H9 (cell line): ENCODE data around the gene TSC22D3. TPM values are rescaled to one million over a fixed set of nuclear protein-coding genes. Genes with fewer than 3 reads are reported as not detected.

Experiments used
- DNase-seq: peaks from one replicate; pipeline ENCODE4 v3.0.0-alpha.2; 2017
- H2AFZ ChIP-seq: one replicate; pipeline ENCODE4 v1.6.1; 2013; ENCODE audit warnings: mild to moderate bottlenecking, low read length, control low read depth, moderate library complexity
- H2AK5ac ChIP-seq: 2 replicates; pipeline ENCODE4 v1.6.1; 2013; ENCODE audit warnings: low read length, control low read depth, mixed read lengths; ENCODE audit not compliant: insufficient read length
- H2BK120ac ChIP-seq: one replicate; pipeline ENCODE4 v1.6.1; 2013; ENCODE audit warnings: low read depth, mild to moderate bottlenecking, low read length, control low read depth, inconsistent platforms; ENCODE audit not compliant: poor library complexity, severe bottlenecking
- H2BK12ac ChIP-seq: 2 replicates; pipeline ENCODE4 v1.6.1; 2013; ENCODE audit warnings: low read length, control low read depth, mixed read lengths, low read depth; ENCODE audit not compliant: insufficient read length
- H2BK15ac ChIP-seq: 2 replicates; pipeline ENCODE4 v1.6.1; 2013; ENCODE audit warnings: low read depth, low read length, control low read depth
- H2BK20ac ChIP-seq: one replicate; pipeline ENCODE4 v1.6.1; 2013; ENCODE audit warnings: low read depth, mild to moderate bottlenecking, low read length, control low read depth, inconsistent platforms; ENCODE audit not compliant: poor library complexity, severe bottlenecking
- H2BK5ac ChIP-seq: 2 replicates; pipeline ENCODE4 v1.6.1; 2013; ENCODE audit warnings: low read length, control low read depth, mixed read lengths; ENCODE audit not compliant: insufficient read length
- H3K14ac ChIP-seq: 2 replicates; pipeline ENCODE4 v1.6.1; 2013; ENCODE audit warnings: low read length, control low read depth; ENCODE audit not compliant: insufficient read depth
- H3K18ac ChIP-seq: 2 replicates; pipeline ENCODE4 v1.6.1; 2013; ENCODE audit warnings: low read depth, mild to moderate bottlenecking, mixed read lengths, low read length, control low read depth; ENCODE audit not compliant: insufficient read length
- H3K23ac ChIP-seq: 2 replicates; pipeline ENCODE4 v1.6.1; 2013; ENCODE audit warnings: low read length, control low read depth, mixed read lengths, low read depth; ENCODE audit not compliant: insufficient read length
- H3K23me2 ChIP-seq: 2 replicates; pipeline ENCODE4 v1.6.1; 2013; ENCODE audit warnings: low read depth, mild to moderate bottlenecking, mixed read lengths, low read length, control low read depth; ENCODE audit not compliant: insufficient read length, poor library complexity, severe bottlenecking
- H3K27ac ChIP-seq: 2 replicates; pipeline ENCODE4 v1.5.1; 2013; ENCODE audit warnings: low read length, control low read depth, mixed read lengths, low read depth; ENCODE audit not compliant: insufficient read length
- H3K27me3 ChIP-seq: 2 replicates; pipeline ENCODE4 v1.6.1; 2013; ENCODE audit warnings: low read length, control low read depth, inconsistent platforms; ENCODE audit not compliant: insufficient read depth
- H3K4ac ChIP-seq: 2 replicates; pipeline ENCODE4 v1.6.1; 2013; ENCODE audit warnings: low read depth, mild to moderate bottlenecking, control low read depth, inconsistent platforms, low read length, moderate library complexity
- H3K4me1 ChIP-seq: 2 replicates; pipeline ENCODE4 v1.6.1; 2013; ENCODE audit warnings: low read length, control low read depth, inconsistent platforms; ENCODE audit not compliant: insufficient read depth
- H3K4me2 ChIP-seq: 2 replicates; pipeline ENCODE4 v1.6.1; 2013; ENCODE audit warnings: low read length, control low read depth, mixed read lengths; ENCODE audit not compliant: insufficient read length, insufficient read depth
- H3K56ac ChIP-seq: 2 replicates; pipeline ENCODE4 v1.6.1; 2013; ENCODE audit warnings: low read depth, mild to moderate bottlenecking, mixed read lengths, low read length, control low read depth; ENCODE audit not compliant: insufficient read length
- H3K79me1 ChIP-seq: 2 replicates; pipeline ENCODE4 v1.6.1; 2013; ENCODE audit warnings: low read depth, mild to moderate bottlenecking, moderate library complexity, low read length, control low read depth, inconsistent platforms; ENCODE audit not compliant: insufficient read depth, poor library complexity, severe bottlenecking
- H3K79me2 ChIP-seq: 2 replicates; pipeline ENCODE4 v1.6.1; 2013; ENCODE audit warnings: low read length, control low read depth, inconsistent platforms; ENCODE audit not compliant: insufficient read depth
- H3K9ac ChIP-seq: 2 replicates; pipeline ENCODE4 v1.6.1; 2013; ENCODE audit warnings: low read length, control low read depth, mixed read lengths; ENCODE audit not compliant: insufficient read length; ENCODE audit errors: extremely low read depth
- H3K9me3 ChIP-seq: one replicate; pipeline ENCODE4 v1.6.1; 2013; ENCODE audit warnings: low read depth, low read length, inconsistent platforms; ENCODE audit not compliant: control insufficient read depth
- H3T11ph ChIP-seq: one replicate; pipeline ENCODE4 v1.6.1; 2013; ENCODE audit warnings: mild to moderate bottlenecking, low read length, control low read depth, inconsistent platforms
- H4K20me1 ChIP-seq: one replicate; pipeline ENCODE4 v1.6.1; 2013; ENCODE audit not compliant: control insufficient read depth, insufficient read length, insufficient read depth
- H4K5ac ChIP-seq: 2 replicates; pipeline ENCODE4 v1.6.1; 2013; ENCODE audit warnings: low read depth, mild to moderate bottlenecking, mixed read lengths, low read length, control low read depth; ENCODE audit not compliant: insufficient read length
- H4K8ac ChIP-seq: replicated peaks from 2 replicates; pipeline ENCODE4 v1.6.1; 2013; ENCODE audit warnings: low read length, control low read depth, mixed read lengths, low read depth; ENCODE audit not compliant: insufficient read length
- H4K91ac ChIP-seq: 2 replicates; pipeline ENCODE4 v1.6.1; 2013; ENCODE audit warnings: low read depth, mild to moderate bottlenecking, moderate library complexity, mixed read lengths, low read length, control low read depth; ENCODE audit not compliant: insufficient read length
- H3K27ac Mint-ChIP-seq, 3 experiments: 2 replicates in 2 of 3; 3 replicates in 1 of 3; pipeline ENCODE4 v1.8.0; 2020 to 2021; ENCODE audit warnings: mixed read lengths in 3 of 3, mild to moderate bottlenecking in 1 of 3, moderate library complexity in 1 of 3
- H3K27me3 Mint-ChIP-seq: 2 replicates; pipeline ENCODE4 v1.8.0; 2021; ENCODE audit warnings: low read depth, mild to moderate bottlenecking, moderate library complexity, mixed read lengths
- H3K36me3 Mint-ChIP-seq, 3 experiments: 2 replicates in 2 of 3; 3 replicates in 1 of 3; pipeline ENCODE4 v1.8.0; 2020 to 2021; ENCODE audit warnings: low read depth in 3 of 3, mixed read lengths in 3 of 3; ENCODE audit not compliant: insufficient read depth in 1 of 3
- H3K4me1 Mint-ChIP-seq, 2 experiments: 2 replicates each; pipeline ENCODE4 v1.8.0; 2020; ENCODE audit warnings: mixed read lengths in 2 of 2
- H3K4me3 Mint-ChIP-seq, 2 experiments: 2 replicates in 1 of 2; 3 replicates in 1 of 2; pipeline ENCODE4 v1.8.0; 2020 to 2021; ENCODE audit warnings: mild to moderate bottlenecking in 2 of 2, mixed read lengths in 2 of 2, moderate library complexity in 1 of 2
- H3K9me3 Mint-ChIP-seq, 2 experiments: 2 replicates in 1 of 2; 3 replicates in 1 of 2; pipeline ENCODE4 v1.8.0; 2020; ENCODE audit warnings: mild to moderate bottlenecking in 2 of 2, mixed read lengths in 2 of 2, moderate library complexity in 1 of 2
- CTCF ChIP-seq: fragments of 200-600 bp; sonication (generic); conservative IDR thresholded peaks from 3 replicates; pipeline ENCODE4 v1.8.0; 2021; ENCODE audit warnings: antibody characterized with exemption, mild to moderate bottlenecking
- WGBS: extraction: QIAGEN DNeasy Blood & Tissue Kit; methylation state at CpG from one replicate; pipeline ENCODE4 v1.1.7; 2013; ENCODE audit warnings: missing lambda C conversion rate, low lambda C conversion rate, mixed read lengths; ENCODE audit not compliant: insufficient read length; ENCODE audit errors: extremely low coverage; 5-methylcytosine and 5-hydroxymethylcytosine counted together
- total RNA-seq: library from RNA; stranded (reverse); gene quantifications from 2 replicates; pipeline ENCODE4 v1.2.1, GENCODE V29; 2021

TSC22D3 gene
- total RNA-seq, 1 experiment from 2014 or later: 10.5 TPM

DNA sequence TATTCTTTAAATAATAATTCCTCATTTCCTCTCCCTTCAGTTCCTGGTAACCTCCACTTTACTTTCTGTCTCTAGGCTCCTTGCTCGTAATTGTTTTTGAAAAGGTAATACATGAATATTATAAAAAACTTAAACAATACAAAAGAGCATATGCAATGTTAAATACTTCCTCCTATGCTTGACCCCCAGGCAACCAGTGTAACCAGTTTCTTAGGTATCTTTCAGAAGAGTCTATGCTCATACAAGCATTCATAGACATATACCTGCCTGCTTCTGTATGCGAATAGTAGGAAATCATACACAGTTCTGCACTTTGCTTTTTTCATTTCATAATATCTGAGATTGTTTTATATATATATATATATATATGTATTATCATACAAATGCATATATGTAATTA, 47.5 kb upstream of the TSC22D3 start:
- H4K8ac ChIP-seq: no peak overlapping the region
- no peak overlapping the region for H2BK20ac ChIP-seq
- H3K27me3 ChIP-seq: peaks cover 10% of the 10 kb centered on the region; the same call in 1 of the 2 replicates
- H3K27me3 Mint-ChIP-seq: peaks cover 44% of the 10 kb centered on the region
- no peak overlapping the region for H3K27ac ChIP-seq
- no peaks in the 10 kb centered on the region for H3K79me2 ChIP-seq
- H2BK120ac ChIP-seq: no peak overlapping the region
- H3K18ac ChIP-seq: no peak overlapping the region
- H2BK15ac ChIP-seq: no peak overlapping the region
- H3K79me1 ChIP-seq: no peaks in the 10 kb centered on the region
- no peak overlapping the region for H3T11ph ChIP-seq
- peaks cover 8% of the 10 kb centered on the region for H3K23me2 ChIP-seq
- H3K56ac ChIP-seq: no peak overlapping the region
- H3K9ac ChIP-seq: no peak overlapping the region
- H3K14ac ChIP-seq: no peak overlapping the region
- TF ChIP-seq CTCF: no peak
- no peak overlapping the region for H4K91ac ChIP-seq
- no peak for DNase-seq
- no peak overlapping the region for H2BK12ac ChIP-seq
- H2AK5ac ChIP-seq: no peak overlapping the region
- no peak overlapping the region for H2BK5ac ChIP-seq
- no peak overlapping the region for H3K4me2 ChIP-seq
- H2AFZ ChIP-seq: no peak overlapping the region
- H3K27ac Mint-ChIP-seq: no peak overlapping the region
- H3K36me3 Mint-ChIP-seq: peaks cover 0 to 7% (median 0%) of the 10 kb centered on the region in 3 experiments; a peak in 3 of 7 replicates
- WGBS: no CpG with 5 or more reads among the region's 2 CpGs
- peaks cover 18 to 54% of the 10 kb centered on the region in 2 experiments for H3K9me3 Mint-ChIP-seq
- peaks cover 7 to 10% of the 10 kb centered on the region in 2 experiments; a peak in 2 of 4 replicates for H3K4me1 Mint-ChIP-seq
- H4K20me1 ChIP-seq: no peaks in the 10 kb centered on the region
- H3K4ac ChIP-seq: no peak overlapping the region
- no peak overlapping the region for H3K4me3 Mint-ChIP-seq
- H4K5ac ChIP-seq: no peak overlapping the region
- no peaks in the 10 kb centered on the region for H3K4me1 ChIP-seq
- H3K9me3 ChIP-seq: peaks cover 23% of the 10 kb centered on the region
- no peak overlapping the region for H3K23ac ChIP-seq
